ENCODE data around the gene SYCP3. TPM values are rescaled to one million over a fixed set of nuclear protein-coding genes. Genes with fewer than 3 reads are reported as not detected.

Gene SYCP3
- polyA plus RNA-seq, 1 donor (not counting 4 experiments of a cell fraction or from before 2014, with no cell fraction given), result 0.16 TPM

GRCh38 chr12:101772012-101772775 is 32.9 kb upstream of the SYCP3 start:
- FAIRE-seq (no peak), DNase-seq (ENCODE audit: low read depth, low spot score) (no peak)
- Histone ChIP-seq H4K20me1 (ENCODE audit: control insufficient read depth, extremely low read depth, insufficient read depth, low read length) (no peaks in the 10 kb centered on the region), H3K4me1 (ENCODE audit: control insufficient read depth, extremely low read depth, insufficient read depth, low read length) (no peaks in the 10 kb centered on the region), H3K4me3 (ENCODE audit: control insufficient read depth in 2 of 3, extremely low read depth in 1 of 3, insufficient read depth in 2 of 3, low read depth in 1 of 3, low read length in 3 of 3) (no peak overlapping the region), H3K9me1 (ENCODE audit: control insufficient read depth, extremely low read depth, insufficient read depth, low read length) (no peaks in the 10 kb centered on the region), H3K27ac (ENCODE audit: control insufficient read depth, insufficient read depth, low read length) (no peak overlapping the region), H2AFZ (ENCODE audit: control insufficient read depth, low read length) (no peak overlapping the region), H3K36me3 (ENCODE audit: control insufficient read depth in 2 of 2, extremely low read depth in 1 of 2, insufficient read depth in 2 of 2, low read length in 2 of 2) (peaks cover 3 to 12% of the 10 kb centered on the region in 2 experiments), H3K9ac (ENCODE audit: control insufficient read depth, extremely low read depth, insufficient read depth, low read length) (no peak overlapping the region), H3K79me2 (ENCODE audit: control insufficient read depth, insufficient read depth, low read length) (no peaks in the 10 kb centered on the region), H3K27me3 (ENCODE audit: control insufficient read depth, extremely low read depth, insufficient read depth, low read length) (no peaks in the 10 kb centered on the region), H3K4me2 (ENCODE audit: control insufficient read depth, extremely low read depth, insufficient read depth, low read depth, low read length) (no peak overlapping the region), H3K9me3 (ENCODE audit: control insufficient read depth, low read depth, low read length) (no peaks in the 10 kb centered on the region)
- dilution Hi-C loops (cut with MboI; ENCODE audit: extremely low pct_ligation_motif_present, low sequenced_read_pairs), result no loop called here
- TF ChIP-seq CTCF (optimal IDR thresholded peaks at IDR 0.05 in 1 of 3, IDR thresholded peaks at IDR 0.05 in 1 of 3, conservative IDR thresholded peaks at IDR 0.05 in 1 of 3; ENCODE audit: extremely low read depth in 1 of 3, insufficient read depth in 2 of 3, low read length in 3 of 3) (no peak), EZH2 (IDR thresholded peaks at IDR 0.05; ENCODE audit: low read length) (no peak)

- Histone ChIP-seq H3K4me2 (ENCODE audit: control insufficient read depth, extremely low read depth, insufficient read depth, low read depth, low read length) (no peak overlapping the region), H3K27me3 (ENCODE audit: control insufficient read depth, extremely low read depth, insufficient read depth, low read length) (no peaks in the 10 kb centered on the region), H2AFZ (ENCODE audit: control insufficient read depth, low read length) (no peak overlapping the region), H3K36me3 (ENCODE audit: control insufficient read depth in 2 of 2, extremely low read depth in 1 of 2, insufficient read depth in 2 of 2, low read length in 2 of 2) (peaks cover 5 to 14% of the 10 kb centered on the region in 2 experiments), H4K20me1 (ENCODE audit: control insufficient read depth, extremely low read depth, insufficient read depth, low read length) (no peaks in the 10 kb centered on the region), H3K9ac (ENCODE audit: control insufficient read depth, extremely low read depth, insufficient read depth, low read length) (no peak overlapping the region), H3K27ac (ENCODE audit: control insufficient read depth, insufficient read depth, low read length) (no peak overlapping the region), H3K4me1 (ENCODE audit: control insufficient read depth, extremely low read depth, insufficient read depth, low read length) (peaks cover 4% of the 10 kb centered on the region), H3K79me2 (ENCODE audit: control insufficient read depth, insufficient read depth, low read length) (no peaks in the 10 kb centered on the region), H3K9me3 (ENCODE audit: control insufficient read depth, low read depth, low read length) (no peaks in the 10 kb centered on the region), H3K4me3 (ENCODE audit: control insufficient read depth in 2 of 3, extremely low read depth in 1 of 3, insufficient read depth in 2 of 3, low read depth in 1 of 3, low read length in 3 of 3) (no peak overlapping the region), H3K9me1 (ENCODE audit: control insufficient read depth, extremely low read depth, insufficient read depth, low read length) (no peaks in the 10 kb centered on the region)
- TF ChIP-seq CTCF (optimal IDR thresholded peaks at IDR 0.05 in 1 of 3, IDR thresholded peaks at IDR 0.05 in 1 of 3, conservative IDR thresholded peaks at IDR 0.05 in 1 of 3; ENCODE audit: extremely low read depth in 1 of 3, insufficient read depth in 2 of 3, low read length in 3 of 3), result no peak
- no peak for TF ChIP-seq EZH2 (IDR thresholded peaks at IDR 0.05; ENCODE audit: low read length)
- dilution Hi-C loops (cut with MboI; ENCODE audit: extremely low pct_ligation_motif_present, low sequenced_read_pairs), result no loop called here
- no peak for FAIRE-seq
- no peak for DNase-seq (ENCODE audit: low read depth, low spot score)
Observed at GRCh38 chr12:101769865-101770264, 30.6 kb upstream of the SYCP3 start.

Data from keratinocyte (primary cell).